AG20443 (cell line): ENCODE measurements around the gene NFKBIE.
A peak's percentile ranks its signal among the peaks of the same experiment; 100 is the strongest.

Experiments used
- DNase-seq: peaks from one replicate; pipeline ENCODE4 v3.0.0; 2012; ENCODE audit warnings: low spot score, mixed read lengths

Gene NFKBIE

DNA sequence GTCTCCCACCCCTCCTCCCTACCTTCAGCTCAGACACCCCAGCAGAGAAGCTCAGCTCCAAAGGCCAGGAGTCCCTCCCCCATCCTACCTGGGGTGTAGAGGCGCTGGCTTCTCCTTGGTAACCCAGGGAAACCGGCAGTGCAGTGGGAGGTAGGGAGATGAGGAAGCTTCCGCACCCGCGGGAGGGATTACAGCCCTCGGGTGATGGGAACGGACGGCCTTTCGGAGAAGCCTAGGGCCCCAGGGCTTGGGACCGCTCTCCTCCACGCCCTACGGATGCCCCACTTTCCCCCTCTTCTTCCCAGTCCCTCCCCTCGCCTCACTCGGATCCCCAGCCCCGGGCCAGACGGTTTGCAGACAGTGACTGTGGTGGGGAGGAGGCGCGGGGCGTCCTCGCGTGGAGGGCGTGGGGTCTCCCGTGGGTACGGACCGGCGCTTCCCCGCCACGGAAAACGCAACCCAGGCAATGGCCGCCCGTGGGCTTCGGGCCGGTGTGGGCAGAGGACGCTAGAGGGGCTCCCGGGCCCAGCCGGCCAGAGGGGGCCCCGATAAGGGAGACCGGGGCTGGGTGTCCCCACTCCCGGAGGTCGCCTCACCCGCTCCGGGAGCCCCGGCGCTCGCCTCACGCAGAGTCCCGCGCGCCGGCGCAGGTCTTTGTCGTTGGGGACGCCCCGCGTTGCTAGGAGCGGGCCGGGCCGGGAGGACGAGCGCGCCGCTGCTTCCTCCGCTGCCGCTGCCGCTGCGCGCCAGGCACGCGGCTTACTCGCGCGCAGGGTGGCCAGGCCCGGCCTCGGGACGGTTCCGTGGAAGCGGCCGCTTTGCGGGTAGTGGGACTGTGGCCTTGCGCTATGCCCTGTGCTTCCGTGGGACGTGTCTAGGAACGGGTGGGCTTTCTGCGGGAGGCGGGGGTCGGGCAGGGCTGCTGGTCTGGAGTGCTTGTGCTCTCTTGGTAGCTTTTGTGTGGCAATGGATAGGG lies 32.0 kb upstream of the NFKBIE start:
- DNase-seq = peak; percentile 80

DNA sequence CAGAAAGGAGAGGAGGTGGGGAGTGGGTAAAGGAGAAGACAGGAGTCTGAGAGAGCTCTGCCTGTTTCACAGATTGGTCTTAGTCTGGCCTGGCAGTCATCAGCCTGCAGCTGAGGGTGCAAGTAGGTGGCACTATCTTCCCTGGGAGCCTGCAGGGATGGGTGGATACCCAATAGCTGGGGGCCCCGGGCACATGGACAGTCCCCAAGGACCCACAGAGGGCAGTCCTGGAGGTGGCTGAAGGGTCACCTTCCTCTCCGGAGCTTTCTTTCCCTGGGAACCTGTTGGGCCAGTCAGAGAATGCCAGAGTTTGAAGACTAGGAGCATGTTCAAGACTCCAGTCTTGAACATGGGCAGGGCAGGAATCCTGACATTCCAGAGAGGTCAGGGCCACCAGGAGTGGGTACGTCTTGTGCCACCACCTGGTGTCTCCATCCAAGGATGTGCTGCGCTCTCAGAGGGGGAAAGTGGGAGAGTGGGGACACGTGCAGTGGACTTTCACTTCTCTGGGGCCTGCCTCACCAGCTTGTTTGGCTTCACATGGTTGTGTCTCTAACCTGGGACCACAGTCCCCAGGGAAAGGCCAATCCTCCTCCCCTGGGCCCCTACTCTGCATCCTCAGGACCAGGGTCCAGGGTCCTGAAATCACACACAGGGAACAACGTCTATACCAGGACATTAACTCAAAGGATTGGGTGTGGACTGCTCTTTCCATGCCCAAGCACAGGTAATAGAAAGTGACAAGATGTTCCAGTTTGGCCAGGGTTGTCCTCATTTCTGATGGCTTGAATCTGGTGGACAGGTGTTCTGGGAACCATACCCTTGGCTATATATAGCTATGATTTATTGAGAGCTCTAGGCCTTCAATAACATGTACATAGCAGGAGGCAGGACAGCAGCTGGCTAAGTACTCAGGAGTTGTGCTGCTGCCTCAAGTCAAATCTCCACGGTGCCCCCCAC lies 29.8 kb upstream of the NFKBIE start:
- DNase-seq = no peak

DNA sequence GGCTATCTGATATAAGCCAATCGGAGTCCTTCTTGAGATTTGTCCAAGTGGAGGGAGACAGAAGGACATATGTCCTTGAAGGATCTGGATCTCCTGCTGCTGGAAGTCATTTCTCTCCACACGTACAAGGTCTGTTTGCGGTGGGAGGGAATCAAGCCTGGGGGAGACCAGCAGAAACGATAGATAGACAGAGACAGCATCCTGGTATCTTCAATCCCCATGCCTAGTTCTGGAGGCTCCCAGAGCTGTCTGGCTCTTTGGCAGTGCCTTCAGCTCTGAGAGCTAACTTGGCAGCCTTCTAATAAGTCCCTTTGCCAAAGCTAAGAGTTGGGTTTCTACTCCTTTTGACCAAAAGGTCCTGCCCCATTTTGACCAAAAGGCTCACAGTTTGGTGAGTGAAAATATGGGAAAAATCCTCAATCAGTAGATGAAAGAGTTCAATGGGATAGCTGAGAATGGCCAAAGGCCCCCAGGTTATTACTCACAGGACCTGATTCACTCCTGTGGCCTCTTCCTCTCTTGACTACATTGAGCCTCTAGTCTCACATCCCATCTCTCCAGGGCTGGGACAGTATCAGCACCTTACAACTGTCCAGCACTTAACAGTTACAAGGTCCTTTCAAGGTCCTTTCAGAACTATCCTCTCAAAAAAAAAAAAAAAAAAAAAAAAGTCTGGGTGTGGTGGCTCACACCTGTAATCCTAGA lies 27.5 kb upstream of the NFKBIE start:
- no peak for DNase-seq

DNA sequence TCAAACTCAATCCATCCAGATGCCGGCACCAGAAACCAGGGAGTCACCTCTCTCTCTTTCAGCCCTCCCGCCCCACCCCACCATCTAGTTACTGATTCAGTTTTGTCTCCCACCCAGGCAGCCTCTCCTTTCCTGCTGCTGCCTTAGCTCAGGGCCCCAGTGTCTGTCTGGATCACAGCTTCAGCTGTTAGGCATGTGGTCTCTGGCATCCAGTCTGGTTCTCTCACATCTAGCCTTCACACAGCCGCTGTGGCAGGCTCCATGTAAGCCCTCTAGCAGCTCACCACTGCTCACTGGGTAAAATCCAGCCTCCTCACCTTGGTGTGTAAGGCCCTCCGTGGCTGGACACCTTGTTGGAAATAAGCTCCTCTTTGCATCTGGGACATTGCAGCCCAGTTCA lies 26.5 kb upstream of the NFKBIE start:
- no peak for DNase-seq

DNA sequence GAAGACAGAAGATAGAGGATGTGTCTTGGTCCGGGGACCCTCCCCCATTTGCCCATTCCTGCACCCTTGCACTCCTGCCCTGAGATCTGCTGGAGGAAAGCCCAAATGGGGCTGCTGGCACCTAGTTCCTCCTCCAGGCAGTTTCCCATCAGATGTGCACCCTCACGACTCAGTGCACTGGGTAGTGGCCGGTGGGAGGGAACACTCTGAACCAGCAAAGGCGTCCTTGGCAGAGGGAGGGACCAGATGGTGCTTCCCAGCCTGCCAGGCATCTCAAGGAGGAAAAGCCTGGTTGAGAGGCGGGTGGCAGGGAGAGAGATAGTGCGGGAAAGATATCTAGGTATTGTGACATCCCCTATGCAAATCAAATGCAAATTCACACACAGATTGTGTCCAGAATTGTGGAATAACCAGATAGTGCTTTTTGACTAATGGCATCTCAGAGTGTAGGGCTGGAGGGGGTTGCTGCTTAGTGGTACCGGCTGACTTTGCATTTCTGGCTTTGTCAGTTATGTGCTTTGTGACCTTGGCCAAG lies 24.4 kb upstream of the NFKBIE start:
- no peak for DNase-seq

DNA sequence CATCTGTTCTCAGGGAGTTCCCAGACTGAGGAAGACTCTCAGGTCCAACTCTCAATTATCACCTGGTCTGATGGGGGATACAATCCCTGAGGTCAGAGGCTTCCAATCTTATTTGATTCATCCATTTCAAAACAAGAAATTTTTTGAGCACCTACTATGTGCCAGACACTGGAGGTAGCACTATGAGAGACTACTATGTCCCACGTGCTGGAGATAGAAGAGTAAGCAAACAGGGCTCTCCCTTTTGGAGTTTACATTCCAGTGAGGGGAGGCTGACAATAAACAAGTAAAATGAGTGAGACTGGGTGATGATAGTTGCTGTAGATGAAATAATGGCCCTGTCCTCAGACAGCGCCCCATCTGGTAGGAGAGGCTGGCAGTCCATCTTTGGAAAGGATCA lies 21.4 kb upstream of the NFKBIE start:
- DNase-seq = no peak

DNA sequence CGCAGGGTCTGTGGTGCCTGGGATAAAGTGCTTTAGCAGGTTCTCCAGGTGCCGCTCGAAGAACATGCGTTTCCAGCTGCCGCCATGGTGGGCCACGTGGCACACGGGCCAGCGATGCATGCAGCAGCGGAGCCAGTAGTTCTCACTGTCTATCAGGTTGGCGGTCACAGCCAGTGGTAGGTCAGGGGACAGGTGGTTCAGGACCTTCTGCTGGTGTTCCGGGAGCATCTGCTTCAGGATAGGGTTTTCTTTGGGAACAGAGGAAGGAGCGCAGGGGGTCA lies 20.9 kb upstream of the NFKBIE start:
- DNase-seq = no peak

DNA sequence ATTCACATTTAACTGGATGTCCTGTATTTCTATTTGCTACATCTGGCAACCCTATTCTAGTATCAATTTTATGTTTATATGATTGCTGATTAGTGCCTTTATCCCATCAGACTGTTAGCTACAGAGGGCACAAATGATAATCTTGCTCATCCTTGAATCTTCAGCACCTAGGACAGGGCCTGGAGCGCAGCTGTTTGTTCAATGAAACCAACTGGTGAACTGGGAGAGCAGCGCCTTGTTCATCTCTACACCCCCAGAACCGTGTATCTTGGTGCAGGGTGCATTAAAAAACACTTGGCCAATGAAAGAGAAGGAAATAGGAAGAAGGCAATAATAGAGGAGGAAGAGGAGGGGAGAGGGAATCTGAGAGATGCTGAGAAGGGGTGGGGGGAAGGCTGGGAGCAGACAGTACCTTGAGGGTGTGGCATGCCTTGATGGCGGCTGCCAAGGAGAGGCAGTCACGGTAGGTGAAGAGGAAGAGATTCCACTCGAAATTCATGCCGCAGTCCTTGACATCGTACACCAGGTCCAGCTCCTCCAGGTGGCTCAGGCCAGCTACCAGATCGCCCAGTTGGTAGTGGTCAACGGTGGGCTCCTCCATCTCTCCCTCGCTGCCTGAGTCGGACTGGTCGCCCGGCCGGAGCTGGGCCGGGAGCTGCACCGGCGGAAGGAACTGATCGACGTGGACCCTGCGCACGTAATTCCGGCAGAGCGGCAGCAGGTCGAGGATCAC lies 20.4 kb upstream of the NFKBIE start:
- DNase-seq = peak; percentile 51

DNA sequence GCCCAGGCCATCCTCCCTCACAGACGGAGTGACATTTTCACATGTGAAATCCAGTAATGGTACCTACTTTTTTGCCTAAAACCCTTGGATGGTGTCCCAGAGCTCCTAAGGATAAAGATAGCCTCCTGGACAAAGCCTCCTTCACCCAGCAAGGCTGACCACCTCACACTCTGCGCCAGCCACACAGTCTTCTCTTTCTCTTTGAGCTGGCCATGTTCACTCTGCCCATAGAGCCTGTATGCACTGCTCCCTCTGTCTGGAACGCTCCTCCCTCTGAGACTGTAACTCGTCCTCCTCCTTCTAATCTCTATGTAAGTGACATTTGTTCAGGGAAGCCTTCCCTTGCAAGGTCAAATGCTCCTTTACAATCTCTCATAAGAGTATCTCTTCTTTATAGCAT lies 19.5 kb upstream of the NFKBIE start:
- DNase-seq = no peak

DNA sequence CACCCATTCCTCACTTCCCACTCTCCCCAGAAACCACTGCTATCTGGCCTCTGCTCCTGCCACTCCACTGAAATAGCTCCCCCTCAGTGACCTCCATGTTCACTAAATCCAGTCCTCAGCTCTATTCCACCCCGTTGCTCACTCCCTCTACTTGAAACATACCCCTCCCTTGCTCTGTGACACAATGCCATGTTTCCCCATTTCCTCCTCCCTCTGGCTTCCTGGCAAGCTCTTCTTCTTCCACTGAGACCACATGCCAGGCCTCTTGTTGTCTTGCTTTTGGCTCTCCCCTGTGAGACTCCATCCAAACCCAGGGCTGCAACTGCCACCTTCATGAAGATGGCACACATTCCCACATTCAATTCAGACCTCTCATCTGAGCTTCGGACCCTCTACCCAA lies 18.8 kb upstream of the NFKBIE start:
- no peak for DNase-seq

DNA sequence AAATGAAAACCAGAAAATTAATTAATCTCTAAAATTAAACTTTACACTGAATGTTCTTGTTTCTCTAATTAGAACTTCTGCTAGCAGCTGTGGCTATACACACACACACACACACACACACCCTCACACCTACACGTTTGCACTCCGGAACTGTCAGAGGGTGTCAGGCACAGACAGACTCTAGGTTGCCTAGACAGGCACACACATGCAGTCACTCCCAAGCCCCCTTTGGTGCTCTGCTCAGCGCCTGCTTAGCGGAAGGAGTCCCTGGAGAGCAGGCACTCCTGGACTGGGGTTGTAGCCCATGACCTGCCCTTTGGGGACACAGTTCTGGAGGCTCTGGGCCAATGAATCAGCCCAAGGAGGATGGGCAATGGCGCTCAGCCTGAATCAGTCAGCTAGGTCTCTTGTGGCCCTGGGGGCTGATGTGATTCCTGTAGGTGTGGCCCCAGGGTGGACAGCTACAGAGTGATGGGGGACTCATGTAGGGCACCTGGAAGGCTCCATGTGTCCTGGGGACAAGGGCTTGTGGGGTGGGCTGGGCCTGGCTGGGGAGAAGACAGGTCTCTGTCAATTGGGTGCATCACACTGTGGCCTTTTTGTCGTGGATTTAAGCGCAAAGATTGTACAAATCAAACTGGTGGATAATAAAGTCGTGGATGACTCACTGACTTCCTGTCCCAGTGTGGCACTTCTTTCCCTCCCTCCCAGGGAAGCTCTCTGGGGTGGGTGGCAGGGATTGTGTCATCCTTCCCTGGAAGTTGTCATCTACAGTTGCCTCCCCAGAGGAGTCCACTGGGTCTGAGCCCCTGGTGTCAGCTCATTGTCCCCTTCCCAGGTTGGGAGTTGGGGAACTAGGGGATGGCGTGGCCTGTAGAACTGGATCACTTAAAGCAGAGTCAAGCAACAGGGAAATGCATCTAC lies 13.7 kb upstream of the NFKBIE start:
- no peak for DNase-seq

DNA sequence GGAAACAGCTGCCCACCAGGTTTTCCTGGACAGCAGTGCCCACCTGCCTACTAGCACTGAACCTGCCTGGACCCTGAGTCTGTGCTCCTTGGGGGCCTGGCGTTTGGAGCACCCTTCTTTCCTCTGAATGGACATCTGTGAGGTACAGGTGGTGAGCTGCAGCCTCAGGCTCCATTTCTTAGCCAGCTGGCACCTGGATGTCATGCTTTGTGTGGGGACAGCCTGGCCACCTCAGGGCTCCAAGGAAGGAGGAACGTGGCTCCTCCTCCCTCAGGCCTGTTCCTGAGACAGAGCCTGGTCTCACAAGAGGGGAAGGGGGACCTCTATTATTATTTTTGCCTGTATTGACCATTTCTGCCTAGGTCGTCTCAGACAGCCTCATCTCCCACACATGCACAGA lies 13.0 kb upstream of the NFKBIE start:
- DNase-seq = no peak

DNA sequence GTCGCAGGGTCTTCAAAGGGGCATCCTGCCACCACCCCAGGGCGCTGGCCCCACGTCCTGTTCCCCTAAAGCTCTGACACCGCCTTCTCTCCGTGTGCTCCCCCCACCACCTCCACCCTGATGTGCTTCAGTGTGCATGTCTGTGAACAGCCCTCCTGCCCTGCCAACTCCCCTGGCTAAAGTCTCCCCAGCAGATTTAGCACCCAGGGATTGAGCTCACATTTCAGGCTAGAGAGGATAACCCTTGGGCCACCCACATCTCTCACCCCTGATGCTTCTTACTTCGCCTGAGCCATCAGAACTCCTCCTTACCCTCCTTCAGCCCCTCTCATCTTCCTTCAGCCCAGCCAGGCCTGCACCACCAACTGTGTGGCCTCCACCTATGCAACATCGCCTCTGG lies 12.4 kb upstream of the NFKBIE start:
- DNase-seq = no peak

DNA sequence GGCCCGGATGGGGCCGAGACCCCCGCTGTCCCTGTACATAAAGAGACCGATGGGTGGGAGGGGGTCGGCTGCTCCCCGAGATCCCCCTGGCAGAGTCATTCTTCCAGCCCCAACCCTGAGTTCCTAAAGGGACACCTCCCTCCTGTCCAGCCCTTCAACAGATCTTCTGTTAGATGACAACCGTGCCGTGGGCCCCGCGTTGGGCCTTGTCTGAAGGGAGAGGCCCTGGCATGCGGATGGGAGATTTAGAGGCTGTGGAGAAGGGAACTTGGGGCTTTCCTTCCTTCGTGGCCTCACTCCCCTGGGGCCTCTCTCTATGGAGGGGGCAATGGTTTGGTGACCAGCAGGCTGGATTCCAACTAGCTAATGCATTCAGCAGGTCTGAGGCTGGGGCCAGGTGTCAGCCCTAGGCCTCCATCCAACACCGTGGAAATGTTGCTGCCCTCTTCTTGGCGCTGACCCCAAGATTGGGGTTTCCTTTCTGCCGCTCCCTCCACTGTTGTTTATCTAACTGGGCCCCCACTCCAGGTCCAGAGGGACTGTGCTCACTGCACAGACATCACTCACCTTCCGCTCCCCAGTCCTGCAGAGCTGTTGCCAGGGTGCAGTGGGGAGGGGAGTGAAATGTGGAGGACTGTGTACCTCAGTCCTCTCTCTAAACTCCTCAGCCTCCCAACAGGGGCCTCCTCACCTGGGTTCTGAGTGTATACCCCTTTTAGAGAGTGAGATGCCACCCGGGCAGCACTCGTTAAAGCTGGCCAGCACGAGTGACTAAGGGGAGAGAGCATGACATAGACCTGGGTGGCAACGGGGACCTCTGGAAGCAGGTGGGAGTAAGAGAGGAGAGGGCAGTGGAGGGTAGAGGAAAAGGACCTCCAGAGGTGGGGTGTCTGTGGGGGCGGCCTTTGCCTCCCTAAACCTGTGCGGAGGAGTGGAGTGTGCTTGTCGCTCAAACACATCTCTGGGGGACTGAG lies 11.6 kb upstream of the NFKBIE start:
- DNase-seq = no peak

DNA sequence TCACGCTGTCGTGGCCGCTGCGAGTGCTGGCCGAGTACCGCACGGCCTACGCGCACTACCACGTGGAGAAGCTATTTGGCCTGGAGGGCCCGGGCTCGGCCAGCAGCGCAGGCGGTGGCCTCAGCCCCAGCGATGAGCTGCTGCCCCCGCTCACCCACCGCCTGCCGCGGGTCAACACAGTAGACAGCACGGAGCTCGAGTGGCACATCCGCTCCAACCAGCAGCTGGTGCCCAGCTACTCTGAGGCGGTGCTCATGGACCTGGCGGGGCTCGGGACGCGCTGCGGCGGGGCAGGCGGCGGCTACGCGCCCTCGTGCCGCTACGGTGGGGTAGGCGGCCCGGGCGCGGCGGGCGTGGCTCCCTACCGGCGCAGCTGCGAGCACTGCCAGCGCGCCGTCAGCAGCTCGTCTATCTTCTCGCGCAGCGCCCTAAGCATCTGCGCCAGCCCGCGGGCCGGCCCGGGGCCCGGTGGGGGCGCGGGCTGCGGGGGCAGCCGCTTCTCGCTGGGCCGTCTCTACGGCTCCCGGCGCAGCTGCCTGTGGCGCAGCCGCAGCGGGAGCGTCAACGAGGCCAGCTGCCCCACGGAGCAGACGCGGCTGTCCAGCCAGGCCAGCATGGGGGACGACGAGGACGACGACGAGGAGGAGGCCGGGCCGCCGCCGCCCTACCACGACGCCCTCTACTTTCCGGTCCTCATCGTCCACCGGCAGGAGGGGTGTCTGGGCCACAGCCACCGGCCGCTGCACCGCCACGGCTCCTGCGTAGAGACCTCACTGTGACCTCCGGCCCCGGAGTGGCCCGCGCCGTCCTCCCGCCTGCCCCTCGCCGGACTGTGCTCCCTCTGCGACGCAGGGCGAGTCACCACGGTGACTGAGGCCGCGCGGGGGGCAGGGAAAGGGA lies 10.6 kb upstream of the NFKBIE start:
- DNase-seq = peak; percentile 65

DNA sequence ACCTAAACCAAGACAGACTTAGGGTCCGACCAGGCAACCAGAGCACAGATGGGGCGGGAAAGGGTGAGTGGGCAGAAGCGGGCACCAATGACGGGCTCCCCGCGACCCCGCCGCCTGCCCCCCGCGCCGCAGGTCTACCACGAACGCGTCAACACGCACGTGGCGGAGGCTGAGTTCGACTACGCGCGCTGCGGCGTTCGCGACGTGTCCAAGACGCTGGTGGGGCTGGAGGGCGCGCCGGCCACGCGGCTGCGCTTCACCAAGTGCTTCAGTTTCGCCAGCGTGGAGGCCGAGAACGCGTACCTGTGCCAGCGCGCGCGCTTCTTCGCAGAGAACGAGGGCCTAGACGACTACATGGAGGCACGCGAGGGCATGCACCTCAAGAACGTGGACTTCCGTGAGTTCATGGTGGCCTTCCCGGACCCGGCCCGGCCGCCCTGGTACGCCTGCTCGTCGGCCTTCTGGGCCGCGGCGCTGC lies 10.0 kb upstream of the NFKBIE start:
- no peak for DNase-seq

DNA sequence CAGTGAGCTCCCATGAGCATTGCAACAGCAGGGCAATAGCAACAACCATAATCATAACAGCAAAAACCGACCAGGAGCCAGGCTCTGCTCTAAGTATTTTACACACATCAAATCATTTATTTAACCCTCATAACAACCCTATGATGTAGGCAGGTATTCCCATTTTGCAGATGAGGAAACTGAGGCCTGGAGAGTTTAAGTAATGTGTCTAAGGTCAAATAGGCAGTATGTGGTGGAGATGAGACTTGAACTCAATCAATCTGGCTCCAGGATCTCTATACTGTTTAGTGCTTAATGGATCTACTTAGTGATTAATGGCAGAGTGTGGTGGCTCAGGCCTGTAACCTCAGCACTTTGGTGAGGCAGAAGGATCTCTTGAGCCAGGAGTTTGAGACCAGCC lies 8.3 kb upstream of the NFKBIE start:
- no peak for DNase-seq

DNA sequence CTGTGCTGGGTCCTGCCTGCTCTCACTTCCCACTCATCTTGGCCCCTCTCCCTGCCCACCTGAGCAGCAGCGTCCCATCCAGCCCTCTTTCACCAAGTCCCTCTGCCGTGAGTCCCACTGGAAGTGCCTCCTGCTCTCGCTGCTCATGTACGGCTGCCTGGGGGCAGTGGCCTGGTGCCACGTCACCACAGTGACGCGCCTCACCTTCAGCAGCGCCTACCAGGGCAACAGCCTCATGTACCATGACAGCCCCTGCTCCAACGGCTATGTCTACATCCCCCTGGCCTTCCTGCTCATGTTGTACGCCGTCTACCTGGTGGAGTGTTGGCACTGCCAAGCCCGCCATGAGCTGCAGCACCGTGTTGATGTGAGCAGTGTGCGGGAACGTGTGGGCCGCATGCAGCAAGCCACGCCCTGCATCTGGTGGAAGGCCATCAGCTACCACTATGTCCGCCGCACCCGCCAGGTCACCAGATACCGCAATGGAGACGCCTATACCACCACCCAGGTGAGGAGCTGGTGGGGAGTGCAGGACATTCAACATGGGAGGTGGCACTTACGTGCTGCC lies 7.7 kb upstream of the NFKBIE start:
- DNase-seq = no peak
